Heart left ventricle (tissue), 13 donors: Measurements from ENCODE around the gene ELP6.
"Not testable (repeated sequence)": the region's sequence is repeated elsewhere in the genome, so short reads cannot be mapped to it uniquely, and the experiment has no call there.

Experiments
- POLR2A ChIP-seq, 2 donors: fragments of 450-650 bp; IDR thresholded peaks; one replicate each; pipeline ENCODE4 v1.6.1; 2017; ENCODE audit warnings: antibody characterized with exemption in 2 of 2, mild to moderate bottlenecking in 2 of 2, moderate library complexity in 2 of 2
- TF ChIP-seq, protein P1 (sequence below), 12 donors: fragments of 200-600 bp; sonication (generic) in 4 of 12; IDR thresholded peaks; one replicate each; pipeline versions ENCODE4 v1.5.0 to v1.8.0; 2018 to 2022; ENCODE audit warnings: antibody characterized with exemption in 12 of 12, mild to moderate bottlenecking in 5 of 12
- donor health status: ischemic (EF 13 %, LVEDD 7.1; RV severe dilation, severe dysfunction).
- donor health status: DM: no; HTN: yes; CAD: no.
- donor health status: DM: no; HTN: no; CAD: no.
- donor health status: ischemic (EF 25% LVEDD 6.9; RV normal size, moderate dysfunction).
- donor health status: ischemic (EF 25% LVEDD 5.7; RV mildly dilated, moderate dysfunction).
- donor health status: ischemic (EF 35%, LVEDD 5.7; RV mildly dilated, moderate dysfunction).
- donor health status: nonischemic (EF 11% LVEDD 7.7; RV severe dilation, severe dysfunction).
- donor health status: DM: yes; HTN: yes; CAD: no.
- donor health status: PGD.
- donor health status: ischemic (EF 29% LVEDD 5.4; RV normal size, mild dysfunction).
- donor health status: nonischemic (EF 23%, LVEDD 6.1; RV moderate dilation, normal function).

DNA sequence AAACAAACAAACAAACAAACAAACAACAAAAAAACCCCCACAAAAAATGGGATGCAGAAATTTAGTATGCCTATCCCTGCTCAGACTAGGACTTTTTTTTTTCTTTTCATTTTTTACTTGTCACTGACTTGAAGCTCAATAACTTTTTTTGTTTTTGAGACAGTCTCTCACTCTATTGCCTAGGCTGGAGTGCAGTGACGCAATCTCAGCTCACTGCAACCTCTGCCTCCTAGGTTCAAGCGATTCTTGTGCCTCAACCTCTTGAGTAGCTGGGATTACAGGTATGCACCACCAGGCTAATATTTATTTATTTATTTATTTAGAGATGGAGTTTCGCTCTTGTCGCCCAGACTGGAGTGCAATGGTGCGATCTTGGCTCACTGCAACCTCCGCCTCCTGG lies 8.2 kb downstream of the ELP6 start:
- TF ChIP-seq POLR2A (IDR thresholded peaks at IDR 0.05): not testable (repeated sequence)
- TF ChIP-seq, protein P1, sequence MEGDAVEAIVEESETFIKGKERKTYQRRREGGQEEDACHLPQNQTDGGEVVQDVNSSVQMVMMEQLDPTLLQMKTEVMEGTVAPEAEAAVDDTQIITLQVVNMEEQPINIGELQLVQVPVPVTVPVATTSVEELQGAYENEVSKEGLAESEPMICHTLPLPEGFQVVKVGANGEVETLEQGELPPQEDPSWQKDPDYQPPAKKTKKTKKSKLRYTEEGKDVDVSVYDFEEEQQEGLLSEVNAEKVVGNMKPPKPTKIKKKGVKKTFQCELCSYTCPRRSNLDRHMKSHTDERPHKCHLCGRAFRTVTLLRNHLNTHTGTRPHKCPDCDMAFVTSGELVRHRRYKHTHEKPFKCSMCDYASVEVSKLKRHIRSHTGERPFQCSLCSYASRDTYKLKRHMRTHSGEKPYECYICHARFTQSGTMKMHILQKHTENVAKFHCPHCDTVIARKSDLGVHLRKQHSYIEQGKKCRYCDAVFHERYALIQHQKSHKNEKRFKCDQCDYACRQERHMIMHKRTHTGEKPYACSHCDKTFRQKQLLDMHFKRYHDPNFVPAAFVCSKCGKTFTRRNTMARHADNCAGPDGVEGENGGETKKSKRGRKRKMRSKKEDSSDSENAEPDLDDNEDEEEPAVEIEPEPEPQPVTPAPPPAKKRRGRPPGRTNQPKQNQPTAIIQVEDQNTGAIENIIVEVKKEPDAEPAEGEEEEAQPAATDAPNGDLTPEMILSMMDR (IDR thresholded peaks at IDR 0.05): not testable (repeated sequence)
